ENCODE data around the gene ZBTB47.

Gene ZBTB47

GRCh38 chr3:42673082-42673481, 19.6 kb downstream of the ZBTB47 start:
- Histone ChIP-seq H3K4me1 (ENCODE audit: control insufficient read depth, insufficient read depth, low read length, poor library complexity, severe bottlenecking) (no peaks in the 10 kb centered on the region), H3K27me3 (replicated peaks; ENCODE audit: control insufficient read depth, insufficient read depth, low read length, poor library complexity, severe bottlenecking) (no peaks in the 10 kb centered on the region), H3K9me3 (ENCODE audit: control insufficient read depth, low read length) (no peaks in the 10 kb centered on the region), H3K36me3 (ENCODE audit: control insufficient read depth, insufficient read depth, low read length) (no peaks in the 10 kb centered on the region), H3K27ac (ENCODE audit: insufficient read depth, low read length, poor library complexity, severe bottlenecking) (no peak overlapping the region), H3K4me3 (ENCODE audit: insufficient read depth, low read depth, low read length, poor library complexity, severe bottlenecking) (no peak overlapping the region)
- no peak for DNase-seq

- no peak overlapping the region for H3K27ac ChIP-seq (ENCODE audit: insufficient read depth, low read length, poor library complexity, severe bottlenecking)
- no peaks in the 10 kb centered on the region for H3K4me1 ChIP-seq (ENCODE audit: control insufficient read depth, insufficient read depth, low read length, poor library complexity, severe bottlenecking)
- DNase-seq = no peak
- H3K4me3 ChIP-seq (ENCODE audit: insufficient read depth, low read depth, low read length, poor library complexity, severe bottlenecking) = no peak overlapping the region
- H3K9me3 ChIP-seq (ENCODE audit: control insufficient read depth, low read length) = no peaks in the 10 kb centered on the region
- H3K27me3 ChIP-seq (replicated peaks; ENCODE audit: control insufficient read depth, insufficient read depth, low read length, poor library complexity, severe bottlenecking) = no peaks in the 10 kb centered on the region
- no peaks in the 10 kb centered on the region for H3K36me3 ChIP-seq (ENCODE audit: control insufficient read depth, insufficient read depth, low read length)
Observed at GRCh38 chr3:42674146-42674545, 20.6 kb downstream of the ZBTB47 start.

GRCh38 chr3:42675909-42676308, 22.4 kb downstream of the ZBTB47 start:
- no peaks in the 10 kb centered on the region for H3K9me3 ChIP-seq (ENCODE audit: control insufficient read depth, low read length)
- no peak overlapping the region for H3K4me3 ChIP-seq (ENCODE audit: insufficient read depth, low read depth, low read length, poor library complexity, severe bottlenecking)
- H3K36me3 ChIP-seq (ENCODE audit: control insufficient read depth, insufficient read depth, low read length) = no peaks in the 10 kb centered on the region

DNA sequence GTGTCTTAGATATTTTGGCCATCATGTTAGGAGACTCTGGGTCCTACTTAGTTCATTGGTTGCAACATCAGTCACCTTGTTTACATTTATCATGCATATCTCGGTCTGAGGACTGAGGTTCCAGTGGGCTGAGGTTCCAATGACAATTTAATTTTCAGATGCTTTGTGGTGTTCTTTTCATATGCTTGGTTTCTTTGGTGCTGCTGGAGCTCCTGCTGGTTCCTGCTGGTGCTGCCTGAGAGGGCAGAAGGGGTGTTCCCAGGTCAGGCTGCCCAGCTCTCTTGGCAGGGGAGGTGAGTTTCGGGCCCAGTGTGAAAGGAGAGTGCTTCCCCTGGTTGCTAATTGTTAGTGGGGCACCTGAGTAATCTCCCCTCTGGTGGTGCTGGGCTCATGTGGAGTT, 24.9 kb downstream of the ZBTB47 start:
- Histone ChIP-seq H3K4me3 (ENCODE audit: insufficient read depth, low read depth, low read length, poor library complexity, severe bottlenecking) (no peak overlapping the region), H3K27me3 (replicated peaks; ENCODE audit: control insufficient read depth, insufficient read depth, low read length, poor library complexity, severe bottlenecking) (no peaks in the 10 kb centered on the region), H3K9me3 (ENCODE audit: control insufficient read depth, low read length) (no peaks in the 10 kb centered on the region), H3K36me3 (ENCODE audit: control insufficient read depth, insufficient read depth, low read length) (no peaks in the 10 kb centered on the region), H3K4me1 (ENCODE audit: control insufficient read depth, insufficient read depth, low read length, poor library complexity, severe bottlenecking) (no peaks in the 10 kb centered on the region), H3K27ac (ENCODE audit: insufficient read depth, low read length, poor library complexity, severe bottlenecking) (no peak overlapping the region)
- no peak for DNase-seq

More at GRCh38 chr3:42675909-42676308, 22.4 kb downstream of the ZBTB47 start:
- H3K4me1 ChIP-seq (ENCODE audit: control insufficient read depth, insufficient read depth, low read length, poor library complexity, severe bottlenecking) = no peaks in the 10 kb centered on the region
- no peak for DNase-seq
- no peaks in the 10 kb centered on the region for H3K27me3 ChIP-seq (replicated peaks; ENCODE audit: control insufficient read depth, insufficient read depth, low read length, poor library complexity, severe bottlenecking)
- H3K27ac ChIP-seq (ENCODE audit: insufficient read depth, low read length, poor library complexity, severe bottlenecking) = no peak overlapping the region

DNA sequence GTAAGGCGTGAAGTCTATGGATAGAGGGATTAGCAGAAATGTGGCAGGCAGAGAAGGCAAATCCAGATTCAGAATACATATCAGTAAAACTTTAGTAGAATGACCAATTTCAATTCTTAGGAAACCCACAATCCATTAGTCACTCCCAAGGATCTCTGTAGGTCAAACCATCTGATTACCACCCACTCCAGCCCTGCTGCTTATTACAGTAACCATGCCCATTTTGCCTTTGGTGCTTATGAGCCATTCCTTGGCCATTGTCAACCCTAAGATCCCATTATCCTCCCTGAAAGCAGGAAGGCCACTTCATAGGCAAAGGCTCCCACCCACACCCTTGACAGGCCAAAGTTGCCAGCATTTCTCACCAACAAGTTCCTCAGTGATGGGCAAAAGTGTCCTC, 26.8 kb downstream of the ZBTB47 start:
- H3K4me3 ChIP-seq (ENCODE audit: insufficient read depth, low read depth, low read length, poor library complexity, severe bottlenecking) = no peak overlapping the region
- peaks cover 4% of the 10 kb centered on the region for H3K27me3 ChIP-seq (replicated peaks; ENCODE audit: control insufficient read depth, insufficient read depth, low read length, poor library complexity, severe bottlenecking)
- no peak overlapping the region for H3K27ac ChIP-seq (ENCODE audit: insufficient read depth, low read length, poor library complexity, severe bottlenecking)
- no peaks in the 10 kb centered on the region for H3K4me1 ChIP-seq (ENCODE audit: control insufficient read depth, insufficient read depth, low read length, poor library complexity, severe bottlenecking)
- no peaks in the 10 kb centered on the region for H3K36me3 ChIP-seq (ENCODE audit: control insufficient read depth, insufficient read depth, low read length)
- no peaks in the 10 kb centered on the region for H3K9me3 ChIP-seq (ENCODE audit: control insufficient read depth, low read length)
- no peak for DNase-seq

- Histone ChIP-seq H3K9me3 (ENCODE audit: control insufficient read depth, low read length) (no peaks in the 10 kb centered on the region), H3K4me1 (ENCODE audit: control insufficient read depth, insufficient read depth, low read length, poor library complexity, severe bottlenecking) (no peaks in the 10 kb centered on the region), H3K27me3 (replicated peaks; ENCODE audit: control insufficient read depth, insufficient read depth, low read length, poor library complexity, severe bottlenecking) (peaks cover 6% of the 10 kb centered on the region), H3K36me3 (ENCODE audit: control insufficient read depth, insufficient read depth, low read length) (no peaks in the 10 kb centered on the region), H3K4me3 (ENCODE audit: insufficient read depth, low read depth, low read length, poor library complexity, severe bottlenecking) (no peak overlapping the region), H3K27ac (ENCODE audit: insufficient read depth, low read length, poor library complexity, severe bottlenecking) (no peak overlapping the region)
- no peak for DNase-seq
Observed at GRCh38 chr3:42680806-42681205, 27.3 kb downstream of the ZBTB47 start.

GRCh38 chr3:42681361-42682038, 28.0 kb downstream of the ZBTB47 start:
- Histone ChIP-seq H3K4me3 (ENCODE audit: insufficient read depth, low read depth, low read length, poor library complexity, severe bottlenecking) (no peak overlapping the region), H3K27me3 (replicated peaks; ENCODE audit: control insufficient read depth, insufficient read depth, low read length, poor library complexity, severe bottlenecking) (peaks cover 6% of the 10 kb centered on the region), H3K4me1 (ENCODE audit: control insufficient read depth, insufficient read depth, low read length, poor library complexity, severe bottlenecking) (no peaks in the 10 kb centered on the region), H3K27ac (ENCODE audit: insufficient read depth, low read length, poor library complexity, severe bottlenecking) (no peak overlapping the region), H3K36me3 (ENCODE audit: control insufficient read depth, insufficient read depth, low read length) (no peaks in the 10 kb centered on the region), H3K9me3 (ENCODE audit: control insufficient read depth, low read length) (no peaks in the 10 kb centered on the region)
- no peak for DNase-seq

DNA sequence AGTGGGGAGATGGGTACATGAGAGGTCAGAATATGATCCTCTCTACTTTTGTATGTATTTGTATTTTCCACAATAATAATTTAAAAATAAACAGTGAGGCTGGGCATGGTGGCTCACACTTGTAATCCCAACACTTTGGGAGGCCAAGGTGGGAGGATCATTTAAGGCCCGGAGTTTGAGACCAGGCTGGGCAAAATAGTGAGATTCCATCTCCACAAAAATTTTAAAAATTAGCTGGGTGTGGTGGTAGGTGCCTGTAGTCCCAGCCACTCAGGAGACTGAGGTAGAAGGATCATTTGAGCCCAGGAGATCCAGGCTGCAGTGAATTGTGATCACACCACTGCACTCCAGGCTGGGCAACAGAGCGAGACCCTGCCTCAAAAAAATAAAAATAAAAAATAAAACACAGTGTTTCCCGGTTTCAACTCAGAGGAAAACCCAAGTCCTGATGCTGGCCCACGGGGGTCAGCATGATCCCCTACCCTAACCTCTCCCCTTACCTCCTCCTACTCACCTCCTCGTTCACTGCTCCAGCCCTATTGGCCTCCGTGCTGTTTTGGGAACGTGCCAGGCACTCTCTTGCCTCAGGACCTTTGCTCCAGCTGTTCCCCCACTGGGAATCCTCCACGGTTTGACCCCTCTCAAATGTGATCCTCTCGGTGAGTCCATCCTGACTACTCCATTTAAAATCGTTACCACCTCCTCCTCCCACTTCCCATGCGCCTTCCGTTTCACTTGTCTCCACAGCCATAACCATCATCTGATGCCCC, 29.0 kb downstream of the ZBTB47 start:
- Histone ChIP-seq H3K36me3 (ENCODE audit: control insufficient read depth, insufficient read depth, low read length) (no peaks in the 10 kb centered on the region), H3K4me1 (ENCODE audit: control insufficient read depth, insufficient read depth, low read length, poor library complexity, severe bottlenecking) (no peaks in the 10 kb centered on the region), H3K27ac (ENCODE audit: insufficient read depth, low read length, poor library complexity, severe bottlenecking) (no peak overlapping the region), H3K9me3 (ENCODE audit: control insufficient read depth, low read length) (no peaks in the 10 kb centered on the region), H3K4me3 (ENCODE audit: insufficient read depth, low read depth, low read length, poor library complexity, severe bottlenecking) (no peak overlapping the region), H3K27me3 (replicated peaks; ENCODE audit: control insufficient read depth, insufficient read depth, low read length, poor library complexity, severe bottlenecking) (peaks cover 6% of the 10 kb centered on the region)
- DNase-seq = no peak

GRCh38 chr3:42683875-42684598, 30.5 kb downstream of the ZBTB47 start:
- H3K9me3 ChIP-seq (ENCODE audit: control insufficient read depth, low read length) = no peaks in the 10 kb centered on the region
- no peaks in the 10 kb centered on the region for H3K4me1 ChIP-seq (ENCODE audit: control insufficient read depth, insufficient read depth, low read length, poor library complexity, severe bottlenecking)
- no peak overlapping the region for H3K4me3 ChIP-seq (ENCODE audit: insufficient read depth, low read depth, low read length, poor library complexity, severe bottlenecking)
- no peaks in the 10 kb centered on the region for H3K36me3 ChIP-seq (ENCODE audit: control insufficient read depth, insufficient read depth, low read length)
- peaks cover 6% of the 10 kb centered on the region for H3K27me3 ChIP-seq (replicated peaks; ENCODE audit: control insufficient read depth, insufficient read depth, low read length, poor library complexity, severe bottlenecking)
- no peak overlapping the region for H3K27ac ChIP-seq (ENCODE audit: insufficient read depth, low read length, poor library complexity, severe bottlenecking)
- DNase-seq = no peak
